Gastroesophageal sphincter (tissue), 4 donors: Measurements from ENCODE around the gene RTN1. TPM values are rescaled to one million over a fixed set of nuclear protein-coding genes. Genes with fewer than 3 reads are reported as not detected.
A peak's percentile ranks its signal among the peaks of the same experiment; 100 is the strongest.

Experiments
- ATAC-seq: fragments of 150-250 bp; one replicate; pipeline ENCODE4 v1.9.1; 2016; ENCODE audit warnings: mild to moderate bottlenecking, moderate library complexity
- H3K27ac ChIP-seq, 4 donors: fragments of 200-600 bp; sonication (generic) in 3 of 4; 1 replicate in 3 of 4; 2 replicates in 1 of 4; pipeline ENCODE4 v1.5.1; 2016 to 2019
- H3K27me3 ChIP-seq: fragments of 200-600 bp; sonication (generic); one replicate; pipeline ENCODE4 v1.5.1; 2019
- H3K36me3 ChIP-seq, 2 donors: fragments of 200-600 bp; sonication (generic); one replicate each; pipeline ENCODE4 v1.5.1; 2019; ENCODE audit warnings: control low read depth in 1 of 2
- H3K4me1 ChIP-seq, 3 donors: fragments of 200-600 bp; sonication (generic); 1 replicate in 2 of 3; 2 replicates in 1 of 3; pipeline ENCODE4 v1.5.1; 2016 to 2019; ENCODE audit warnings: control low read depth in 2 of 3
- H3K4me3 ChIP-seq, 2 donors: fragments of 200-600 bp; sonication (generic); one replicate each; pipeline ENCODE4 v1.5.1; 2019; ENCODE audit warnings: mild to moderate bottlenecking in 1 of 2, moderate library complexity in 1 of 2
- H3K9me3 ChIP-seq, 3 donors: fragments of 200-600 bp; sonication (generic); one replicate each; pipeline ENCODE4 v1.5.1; 2017 to 2019; ENCODE audit warnings: control low read depth in 2 of 3
- CTCF ChIP-seq, 4 experiments: fragments of 200-600 bp in 2 of 4; fragments of 450-650 bp in 2 of 4; sonication (generic) in 1 of 4; IDR thresholded peaks; one replicate each; pipeline ENCODE4 v1.5.1; 2017 to 2019; ENCODE audit warnings: antibody characterized with exemption in 4 of 4, mild to moderate bottlenecking in 2 of 4, moderate library complexity in 2 of 4
- EP300 ChIP-seq: sonication (generic); formaldehyde crosslinking; IDR thresholded peaks from one replicate; pipeline ENCODE4 v1.6.1; 2017; ENCODE audit warnings: antibody characterized with exemption, mild to moderate bottlenecking
- POLR2A ChIP-seq, 2 donors: fragments of 450-650 bp; IDR thresholded peaks; one replicate each; pipeline ENCODE4 v1.6.1; 2017; ENCODE audit warnings: antibody characterized with exemption in 2 of 2, mild to moderate bottlenecking in 2 of 2, moderate library complexity in 1 of 2
- POLR2AphosphoS5 ChIP-seq: sonication (generic); formaldehyde crosslinking; IDR thresholded peaks from one replicate; pipeline ENCODE4 v1.6.1; 2017; ENCODE audit warnings: antibody characterized with exemption
- WGBS, 2 donors: methylation state at CpG; one replicate each; pipeline ENCODE4 v1.1.5; 2018; ENCODE audit warnings: low coverage in 1 of 2; 5-methylcytosine and 5-hydroxymethylcytosine counted together
- total RNA-seq, 4 donors: library from RNA; depleted of rRNA; stranded (reverse); fragments of >200 nt; gene quantifications; one replicate each; pipeline ENCODE4 v1.1.0, GENCODE V29; 2016

RTN1 gene
- total RNA-seq, 4 donors from 2014 or later = 1.4 to 6.9 (median 6.5) TPM

DNA sequence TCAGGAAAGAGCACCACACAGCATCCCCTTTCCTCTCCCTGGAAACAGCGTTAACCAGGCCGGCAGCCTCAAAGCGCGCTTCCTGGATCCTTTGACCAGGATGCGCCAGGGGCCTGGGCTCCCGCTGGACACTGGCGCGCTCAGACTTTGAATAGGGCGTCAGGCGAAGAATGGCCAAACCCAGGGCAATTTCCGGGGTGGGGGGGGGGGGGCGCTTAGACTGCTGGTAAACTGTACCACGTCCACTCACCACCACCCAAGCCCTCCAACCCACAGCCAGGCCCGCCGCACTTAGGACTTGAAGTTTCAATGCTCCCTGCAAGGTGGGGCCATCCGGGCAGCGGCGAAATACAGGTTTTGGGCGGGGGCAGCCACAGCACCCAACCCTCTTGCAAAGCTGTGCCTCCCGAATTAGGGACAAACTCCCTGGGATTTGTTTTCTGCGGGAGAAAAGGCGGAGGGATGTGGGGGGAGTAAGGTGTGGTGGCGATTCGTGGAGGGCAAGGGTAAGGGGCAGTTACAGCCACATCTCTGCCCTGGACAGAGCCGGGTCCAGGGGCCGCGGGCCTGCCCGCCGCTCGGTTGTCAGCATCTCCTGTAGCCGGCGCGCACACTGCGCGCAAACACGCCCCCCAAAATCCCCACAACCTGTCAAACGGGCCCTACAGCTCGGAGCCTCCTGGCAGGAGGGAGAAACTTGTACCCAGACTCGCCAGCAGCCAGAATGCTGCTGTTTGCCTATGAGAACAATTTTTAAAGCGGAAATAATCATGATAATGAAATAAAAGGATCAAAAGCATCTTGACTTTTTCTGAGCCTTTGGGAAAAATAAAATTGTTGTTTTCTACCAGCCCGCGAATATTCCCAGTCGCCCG, 958 bp downstream of the RTN1 start:
- Histone ChIP-seq H3K4me1 (peaks cover 0 to 25% (median 8%) of the 10 kb centered on the region in 3 donors), H3K9me3 (no peaks in the 10 kb centered on the region), H3K4me3 (peak overlapping the region; percentile 46 to 74), H3K27me3 (peaks cover 60% of the 10 kb centered on the region), H3K27ac (no peak overlapping the region), H3K36me3 (no peaks in the 10 kb centered on the region)
- ATAC-seq = no peak
- 6% methylated on average over 12 of the region's 44 CpGs; no CpG with 5 or more reads in 1 of the 2 donors for WGBS, 2 donors
- TF ChIP-seq EP300 (no peak), POLR2AphosphoS5 (no peak), POLR2A (IDR thresholded peaks at IDR 0.05) (no peak), CTCF (IDR thresholded peaks at IDR 0.05) (no peak)

- Histone ChIP-seq H3K9me3 (no peaks in the 10 kb centered on the region), H3K36me3 (no peaks in the 10 kb centered on the region), H3K27me3 (peaks cover 61% of the 10 kb centered on the region), H3K27ac (no peak overlapping the region), H3K4me3 (no peak overlapping the region), H3K4me1 (peaks cover 0 to 25% (median 8%) of the 10 kb centered on the region in 3 donors)
- no peak for TF ChIP-seq POLR2AphosphoS5
- no peak for TF ChIP-seq EP300
- TF ChIP-seq CTCF (IDR thresholded peaks at IDR 0.05) = no peak
- no peak for TF ChIP-seq POLR2A (IDR thresholded peaks at IDR 0.05)
- WGBS, 2 donors = 28 to 58% methylated on average over 3 of the region's 3 CpGs
- no peak for ATAC-seq
Measured at GRCh38 chr14:59868021-59868420, 2.6 kb downstream of the RTN1 start.

DNA sequence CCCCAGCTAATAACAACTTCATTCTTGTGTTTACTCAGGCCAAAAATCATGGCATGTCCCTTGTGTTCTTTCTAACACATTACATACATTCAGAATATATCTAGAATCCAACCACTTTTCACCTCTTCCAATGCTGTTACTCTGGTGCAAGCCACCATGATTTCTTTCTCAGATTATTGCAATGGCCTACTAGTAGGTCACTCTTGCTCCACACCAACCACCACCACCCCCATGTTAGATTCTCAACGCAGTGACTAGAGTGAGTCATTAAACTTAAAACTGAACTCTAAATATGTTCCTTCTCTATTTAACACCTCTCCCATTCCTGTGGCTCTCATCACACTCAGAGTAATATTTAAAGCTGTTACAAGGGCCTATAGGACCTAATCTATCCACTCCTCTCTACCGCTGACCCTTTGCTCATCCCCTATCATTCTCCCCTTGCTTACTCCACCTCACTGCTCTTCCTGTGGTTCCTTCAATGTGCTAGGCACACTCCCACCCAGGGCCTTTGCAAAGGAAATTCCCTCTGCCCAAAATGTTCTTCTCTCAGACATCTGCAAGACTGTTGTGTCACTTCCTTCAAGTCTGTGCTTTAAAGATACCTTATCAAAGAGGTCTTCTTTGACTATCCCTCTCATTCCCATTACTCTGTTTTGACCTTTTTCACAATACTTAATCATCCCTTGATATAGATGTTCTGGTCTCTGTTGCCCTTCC, 6.6 kb downstream of the RTN1 start:
- no peaks in the 10 kb centered on the region for H3K36me3 ChIP-seq
- H3K27me3 ChIP-seq = peaks cover 42% of the 10 kb centered on the region
- H3K27ac ChIP-seq = no peak overlapping the region
- peaks cover 0 to 8% (median 0%) of the 10 kb centered on the region in 3 donors for H3K9me3 ChIP-seq
- H3K4me1 ChIP-seq = no peaks in the 10 kb centered on the region
- no peak overlapping the region for H3K4me3 ChIP-seq
- 93 to 100% methylated on average over 2 of the region's 2 CpGs for WGBS, 2 donors
- no peak for ATAC-seq
- TF ChIP-seq CTCF (IDR thresholded peaks at IDR 0.05) (no peak), EP300 (no peak), POLR2AphosphoS5 (no peak), POLR2A (IDR thresholded peaks at IDR 0.05) (no peak)

- 50 to 79% methylated on average over 2 of the region's 2 CpGs for WGBS, 2 donors
Measured at GRCh38 chr14:59857328-59857727, 13.2 kb downstream of the RTN1 start.

More at GRCh38 chr14:59857328-59857727, 13.2 kb downstream of the RTN1 start:
- H3K9me3 ChIP-seq = peaks cover 0 to 21% (median 0%) of the 10 kb centered on the region in 3 donors
- no peak for ATAC-seq
- H3K27ac ChIP-seq = no peak overlapping the region
- H3K4me1 ChIP-seq = no peaks in the 10 kb centered on the region
- peaks cover 8% of the 10 kb centered on the region for H3K27me3 ChIP-seq
- H3K4me3 ChIP-seq = no peak overlapping the region
- no peaks in the 10 kb centered on the region for H3K36me3 ChIP-seq
- TF ChIP-seq CTCF (IDR thresholded peaks at IDR 0.05) = no peak
- no peak for TF ChIP-seq EP300
- no peak for TF ChIP-seq POLR2AphosphoS5
- TF ChIP-seq POLR2A (IDR thresholded peaks at IDR 0.05) = no peak
